Subcutaneous adipose tissue (tissue), 4 donors: ENCODE data around the gene PROS1. TPM values are rescaled to one million over a fixed set of nuclear protein-coding genes. Genes with fewer than 3 reads are reported as not detected.

Experiments
- CTCF ChIP-seq: fragments of 450-650 bp; IDR thresholded peaks from one replicate; pipeline ENCODE4 v1.5.1; 2016; ENCODE audit warnings: low read depth, mild to moderate bottlenecking, control low read depth, antibody characterized with exemption, moderate library complexity
- total RNA-seq, 4 donors: library from RNA; depleted of rRNA; stranded (reverse); fragments of >200 nt; gene quantifications; one replicate each; pipeline ENCODE4 v1.1.0, GENCODE V29; 2016

Gene PROS1
- total RNA-seq: 10 to 100 TPM; 23.9 to 85.7 (median 47.4) TPM

DNA sequence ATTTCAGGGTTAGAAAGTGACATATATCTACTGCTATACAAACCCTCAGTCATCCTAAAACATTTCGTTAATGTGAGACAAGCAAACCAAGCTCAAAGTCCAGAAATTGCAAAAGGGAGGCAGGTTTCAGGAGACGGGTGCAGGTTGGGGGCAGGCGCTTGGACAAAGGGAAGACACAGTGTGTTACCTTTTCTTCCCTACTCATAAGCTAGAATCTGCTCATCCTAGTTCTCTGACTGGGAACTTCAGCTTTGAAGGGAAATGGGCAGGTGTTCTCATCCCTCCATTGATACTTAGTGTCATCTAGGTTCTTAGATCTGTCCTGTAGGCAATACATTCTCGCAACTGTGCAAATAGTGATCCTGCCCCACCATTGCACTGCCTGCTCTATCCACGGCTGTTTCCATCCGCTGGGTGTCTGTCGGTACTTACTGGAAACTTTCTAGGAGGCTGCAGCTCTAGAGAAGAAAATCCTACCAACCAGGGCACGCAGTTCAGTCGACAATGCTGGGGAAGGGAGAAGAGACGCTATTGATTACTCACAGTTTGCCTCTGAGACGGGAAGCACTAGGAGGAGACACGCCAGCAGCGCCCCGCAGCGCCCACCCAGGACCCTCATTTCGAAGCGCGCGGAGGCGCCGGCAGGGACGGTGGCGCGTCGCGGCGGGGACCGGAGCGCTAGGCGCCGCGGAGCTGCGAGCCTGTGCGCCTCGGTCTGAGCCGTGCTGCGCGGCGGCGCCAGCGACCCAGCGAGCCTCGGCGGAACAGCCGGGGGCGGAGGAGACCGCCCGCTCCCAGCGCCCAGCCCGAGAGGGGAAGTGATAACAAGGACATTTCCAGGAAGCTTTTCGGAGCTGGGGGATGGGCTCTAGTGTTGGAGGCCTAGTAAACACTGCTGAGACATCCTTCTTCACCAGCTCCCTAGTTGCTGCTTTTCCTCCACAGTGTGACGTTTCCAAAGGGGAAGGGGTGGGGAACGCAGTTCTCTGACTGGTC, at the start of gene PROS1:
Gene PROS1 (minus strand): TSS at position 766 of the 996 bp plus-strand sequence. CDS start 147 bp downstream, at position 619.
- no peak for TF ChIP-seq CTCF

DNA sequence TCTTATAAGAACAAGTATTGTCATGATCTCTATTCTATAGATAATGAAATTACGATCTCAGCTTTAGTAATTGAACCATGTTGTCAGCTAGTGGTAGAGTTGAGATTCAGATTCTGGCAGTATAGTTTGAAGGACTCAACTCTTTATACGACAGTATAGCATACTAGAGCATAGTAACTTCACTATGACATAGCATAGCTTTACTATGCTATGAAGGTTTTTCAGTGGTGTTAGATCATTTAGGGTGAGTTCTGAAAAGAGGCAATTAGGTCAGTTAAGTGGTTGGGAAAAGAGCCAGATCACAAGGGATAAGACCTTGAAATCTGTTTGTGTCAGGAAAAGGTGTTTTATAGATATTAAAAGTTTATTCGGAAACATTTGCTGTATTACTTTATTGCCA, 46.6 kb upstream of the PROS1 start:
- no peak for TF ChIP-seq CTCF

DNA sequence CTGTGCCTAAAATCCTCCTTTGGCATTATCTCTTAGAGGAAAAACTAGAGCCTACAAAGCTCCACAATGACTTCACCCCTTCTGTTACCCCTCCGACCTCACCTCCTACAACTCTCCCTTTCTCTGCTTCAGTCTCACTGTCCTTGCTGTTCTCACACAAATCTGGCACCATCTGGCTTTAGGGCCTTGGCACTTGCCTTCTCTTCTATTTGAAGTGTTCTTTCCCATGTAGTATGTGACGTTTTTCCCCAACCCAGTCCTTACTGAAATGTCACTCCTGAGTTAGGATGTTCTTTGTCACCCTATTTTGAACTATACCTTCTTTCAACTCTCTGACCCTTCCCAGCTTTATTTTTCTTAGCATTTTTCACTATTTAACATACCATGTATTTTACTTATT, 46.0 kb upstream of the PROS1 start:
- TF ChIP-seq CTCF: no peak

GRCh38 chr3:94015025-94015424, 41.3 kb upstream of the PROS1 start:
- no peak for TF ChIP-seq CTCF

GRCh38 chr3:94012185-94012584, 38.5 kb upstream of the PROS1 start:
- no peak for TF ChIP-seq CTCF

GRCh38 chr3:94011233-94011711, 37.6 kb upstream of the PROS1 start:
- TF ChIP-seq CTCF: no peak

DNA sequence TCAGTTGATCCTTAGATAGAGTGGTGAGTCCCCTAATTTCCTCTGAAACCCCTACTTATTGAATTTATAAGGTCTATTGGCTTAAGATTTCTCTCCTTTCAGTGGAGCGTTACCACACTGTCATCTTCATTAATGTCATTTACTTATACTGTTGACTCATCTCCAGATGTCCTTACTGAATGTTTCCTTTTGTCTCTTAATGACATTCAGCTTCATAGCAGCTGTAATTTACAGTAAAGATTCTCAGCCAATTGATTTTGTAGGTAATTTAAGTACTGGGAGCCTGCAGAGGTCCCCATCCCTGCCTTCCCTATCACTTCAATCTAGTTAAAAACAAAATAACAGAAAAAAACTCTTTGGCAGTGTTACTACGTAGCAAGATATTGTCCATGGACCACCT, 35.9 kb upstream of the PROS1 start:
- no peak for TF ChIP-seq CTCF
